H1 (cell line): ENCODE measurements around the gene MTERF2. TPM values are rescaled to one million over a fixed set of nuclear protein-coding genes. Genes with fewer than 3 reads are reported as not detected.

ENCODE experiments used
- CTCF ChIA-PET: fragments of 300-600 bp; sonication (Branson Sonifier 250); formaldehyde crosslinking; loops from one replicate; lab custom pipeline; 2021; ENCODE audit not compliant: partially characterized antibody; lab: Charles Lee
- POLR2A ChIA-PET: fragments of 300-600 bp; sonication (Branson Sonifier 250); formaldehyde crosslinking; loops from one replicate; lab custom pipeline; 2021; ENCODE audit warnings: inconsistent platforms; ENCODE audit not compliant: partially characterized antibody; lab: Charles Lee
- DNase-seq, 2 experiments: peaks; one replicate each; pipeline versions ENCODE4 v3.0.0 to v3.0.0-alpha.2; 2010 to 2022; ENCODE audit warnings: low spot score in 2 of 2, low read depth in 1 of 2, mixed read lengths in 1 of 2
- FAIRE-seq: peaks from 2 replicates; lab custom pipeline; 2011; peaks lifted over from hg19 to GRCh38; lab: Jason Lieb, UNC
- H2AFZ ChIP-seq: 2 replicates; pipeline ENCODE4 v1.8.1; 2012; ENCODE audit warnings: low read length, inconsistent platforms
- H2AK5ac ChIP-seq: 2 replicates; pipeline ENCODE4 v1.6.1; 2013; ENCODE audit warnings: low read depth, low read length
- H2BK120ac ChIP-seq: replicated peaks from 2 replicates; pipeline ENCODE3; 2013; ENCODE audit warnings: low read depth, low read length, inconsistent platforms
- H2BK12ac ChIP-seq: 2 replicates; pipeline ENCODE4 v1.6.1; 2013; ENCODE audit warnings: low read depth, low read length
- H2BK15ac ChIP-seq: 2 replicates; pipeline ENCODE4 v1.6.1; 2013; ENCODE audit warnings: low read length
- H2BK20ac ChIP-seq: 2 replicates; pipeline ENCODE4 v1.6.1; 2013; ENCODE audit warnings: low read length
- H2BK5ac ChIP-seq: 2 replicates; pipeline ENCODE4 v1.6.1; 2013; ENCODE audit warnings: low read depth, low read length
- H3K14ac ChIP-seq: 2 replicates; pipeline ENCODE4 v1.6.1; 2013; ENCODE audit warnings: inconsistent platforms; ENCODE audit not compliant: insufficient read length
- H3K18ac ChIP-seq: 2 replicates; pipeline ENCODE4 v1.6.1; 2013; ENCODE audit warnings: low read length; ENCODE audit errors: extremely low read depth
- H3K23ac ChIP-seq: 2 replicates; pipeline ENCODE4 v1.6.1; 2013; ENCODE audit warnings: inconsistent platforms; ENCODE audit not compliant: insufficient read length
- H3K23me2 ChIP-seq: 2 replicates; pipeline ENCODE4 v1.6.1; 2013; ENCODE audit warnings: low read depth, low read length
- H3K27ac ChIP-seq: 2 replicates; pipeline ENCODE4 v1.6.1; 2011; ENCODE audit warnings: low read depth, low read length, inconsistent platforms
- H3K27me3 ChIP-seq, 4 experiments: replicated peaks in 1 of 4; 1 replicate in 1 of 4; 2 replicates in 3 of 4; pipeline versions ENCODE4 v1.6.1 to v1.8.1; 2011 to 2013; ENCODE audit warnings: low read length in 3 of 4, mild to moderate bottlenecking in 3 of 4, inconsistent platforms in 2 of 4, mixed read lengths in 2 of 4, moderate library complexity in 1 of 4; ENCODE audit not compliant: control insufficient read depth in 3 of 4, insufficient read depth in 3 of 4; ENCODE audit errors: extremely low read depth in 1 of 4
- H3K36me3 ChIP-seq, 4 experiments: 2 replicates each; pipeline versions ENCODE4 v1.6.1 to v1.8.1; 2011 to 2013; ENCODE audit warnings: mild to moderate bottlenecking in 4 of 4, low read length in 3 of 4, moderate library complexity in 2 of 4, control low read depth in 1 of 4, inconsistent platforms in 1 of 4; ENCODE audit not compliant: insufficient read depth in 4 of 4, control insufficient read depth in 2 of 4
- H3K4ac ChIP-seq: replicated peaks from 2 replicates; pipeline ENCODE3; 2013; ENCODE audit warnings: low read length, low read depth, mixed read lengths, inconsistent platforms; ENCODE audit not compliant: insufficient read length
- H3K4me1 ChIP-seq, 4 experiments: replicated peaks in 1 of 4; 1 replicate in 1 of 4; 2 replicates in 3 of 4; pipeline versions ENCODE4 v1.6.1 to v1.8.1; 2011 to 2013; ENCODE audit warnings: low read length in 3 of 4, inconsistent platforms in 2 of 4, mixed read lengths in 1 of 4; ENCODE audit not compliant: insufficient read depth in 4 of 4, control insufficient read depth in 3 of 4
- H3K4me2 ChIP-seq, 2 experiments: 2 replicates each; pipeline versions ENCODE4 v1.6.1 to v1.8.1; 2011 to 2013; ENCODE audit warnings: low read depth in 2 of 2, low read length in 2 of 2, control low read depth in 1 of 2, inconsistent platforms in 1 of 2, mild to moderate bottlenecking in 1 of 2; ENCODE audit not compliant: insufficient read depth in 1 of 2
- H3K4me3 ChIP-seq, 4 experiments: fragments of 200-600, 300-600 bp in 1 of 4; sonication (generic), shearing (Covaris generic), sonication (Bioruptor Twin) in 1 of 4; 2 replicates each; pipeline versions ENCODE4 v1.5.1 to v1.8.1; 2011 to 2016; ENCODE audit warnings: low read length in 4 of 4, low read depth in 3 of 4, control low read depth in 2 of 4, inconsistent platforms in 2 of 4, mild to moderate bottlenecking in 2 of 4, mixed read lengths in 1 of 4, moderate library complexity in 1 of 4; ENCODE audit not compliant: insufficient read depth in 2 of 4; ENCODE audit errors: extremely low read depth in 1 of 4
- H3K56ac ChIP-seq: replicated peaks from 2 replicates; pipeline ENCODE3; 2013; ENCODE audit warnings: low read depth, mild to moderate bottlenecking, mixed read lengths, low read length, inconsistent platforms; ENCODE audit not compliant: insufficient read length
- H3K79me1 ChIP-seq: 2 replicates; pipeline ENCODE4 v1.6.1; 2013; ENCODE audit warnings: low read depth, low read length, control low read depth
- H3K79me2 ChIP-seq, 2 experiments: 2 replicates each; pipeline versions ENCODE4 v1.6.1 to v1.8.1; 2012 to 2013; ENCODE audit warnings: low read length in 2 of 2, mild to moderate bottlenecking in 2 of 2, inconsistent platforms in 1 of 2; ENCODE audit not compliant: insufficient read depth in 2 of 2, control insufficient read depth in 1 of 2
- H3K9ac ChIP-seq, 4 experiments: replicated peaks in 1 of 4; 1 replicate in 1 of 4; 2 replicates in 3 of 4; pipeline versions ENCODE4 v1.6.1 to v1.8.1; 2011 to 2013; ENCODE audit warnings: low read depth in 3 of 4, low read length in 3 of 4, control low read depth in 2 of 4, mild to moderate bottlenecking in 2 of 4, moderate library complexity in 2 of 4, inconsistent platforms in 1 of 4; ENCODE audit errors: extremely low read depth in 1 of 4
- H3K9me3 ChIP-seq, 2 experiments: 2 replicates each; pipeline versions ENCODE4 v1.6.1 to v1.8.1; 2012 to 2013; ENCODE audit warnings: mild to moderate bottlenecking in 2 of 2, moderate library complexity in 2 of 2, control low read depth in 1 of 2, inconsistent platforms in 1 of 2, low read depth in 1 of 2, low read length in 1 of 2, mixed read lengths in 1 of 2; ENCODE audit not compliant: insufficient read depth in 2 of 2
- H4K20me1 ChIP-seq, 2 experiments: replicated peaks in 1 of 2; 2 replicates each; pipeline versions ENCODE3 to v1.8.1; 2011 to 2013; ENCODE audit warnings: inconsistent platforms in 2 of 2, low read length in 2 of 2, mild to moderate bottlenecking in 1 of 2; ENCODE audit not compliant: insufficient read depth in 2 of 2, control insufficient read depth in 1 of 2
- H4K5ac ChIP-seq: 2 replicates; pipeline ENCODE4 v1.6.1; 2013; ENCODE audit warnings: low read length, low read depth, mixed read lengths, inconsistent platforms; ENCODE audit not compliant: insufficient read length
- H4K8ac ChIP-seq: 2 replicates; pipeline ENCODE4 v1.8.0; 2013; ENCODE audit warnings: mild to moderate bottlenecking, moderate library complexity, low read length, inconsistent platforms; ENCODE audit not compliant: insufficient read depth; ENCODE audit errors: extremely low read depth
- H4K91ac ChIP-seq: replicated peaks from 2 replicates; pipeline ENCODE3; 2013; ENCODE audit warnings: low read length, mixed read lengths, inconsistent platforms; ENCODE audit not compliant: insufficient read length
- ASH2L ChIP-seq: fragments of 200-600, 300-600 bp; sonication (generic); IDR thresholded peaks from one replicate; pipeline ENCODE4 v1.7.1; 2017; ENCODE audit warnings: low read length
- CBX5 ChIP-seq: fragments of 300-800, 300-1000 bp; sonication (generic); IDR thresholded peaks from 2 replicates; pipeline ENCODE4 v1.7.1; 2016; ENCODE audit warnings: antibody characterized with exemption, low read length, low read depth
- CHD2 ChIP-seq: IDR thresholded peaks from 2 replicates; pipeline ENCODE4 v1.6.1; 2012; ENCODE audit warnings: low read length, improper control_type of control experiment
- EP300 ChIP-seq, 2 experiments: IDR thresholded peaks; 1 replicate in 1 of 2; 2 replicates in 1 of 2; pipeline ENCODE4 v1.6.1; 2011 to 2012; ENCODE audit warnings: low read depth in 2 of 2, low read length in 2 of 2, mild to moderate bottlenecking in 2 of 2, borderline replicate concordance in 1 of 2, inconsistent platforms in 1 of 2, moderate library complexity in 1 of 2
- EZH2 ChIP-seq: fragments of 200-600 bp; sonication (generic); IDR thresholded peaks from 2 replicates; pipeline ENCODE4 v1.7.1; 2012; ENCODE audit warnings: low read depth, mild to moderate bottlenecking, moderate library complexity, low read length, inconsistent platforms; ENCODE audit not compliant: severe bottlenecking
- HDAC6 ChIP-seq: IDR thresholded peaks from one replicate; pipeline ENCODE4 v1.7.1; 2012; ENCODE audit warnings: low read depth, mild to moderate bottlenecking, inconsistent platforms, low read length, moderate library complexity
- JUN ChIP-seq: IDR thresholded peaks from 2 replicates; pipeline ENCODE4 v1.6.1; 2011; ENCODE audit warnings: low read depth, mild to moderate bottlenecking, improper control_type of control experiment, low read length
- JUND ChIP-seq: IDR thresholded peaks from 2 replicates; pipeline ENCODE4 v1.6.1; 2011; ENCODE audit warnings: mild to moderate bottlenecking, improper control_type of control experiment, low read length
- KDM1A ChIP-seq: fragments of 200-600, 300-600 bp; sonication (generic); IDR thresholded peaks from 2 replicates; pipeline ENCODE4 v1.7.1; 2016; ENCODE audit warnings: mild to moderate bottlenecking, low read length, borderline replicate concordance
- KDM4A ChIP-seq: IDR thresholded peaks from one replicate; pipeline ENCODE4 v1.7.1; 2012; ENCODE audit warnings: low read depth, mild to moderate bottlenecking, moderate library complexity, low read length, inconsistent platforms; ENCODE audit not compliant: severe bottlenecking
- POLR2A ChIP-seq, 2 experiments: IDR thresholded peaks; 1 replicate in 1 of 2; 2 replicates in 1 of 2; pipeline ENCODE4 v1.6.1; 2011; ENCODE audit warnings: low read depth in 2 of 2, low read length in 2 of 2, mild to moderate bottlenecking in 2 of 2; ENCODE audit errors: control extremely low read depth in 1 of 2
- POU5F1 ChIP-seq: IDR thresholded peaks from 2 replicates; pipeline ENCODE4 v1.6.1; 2011; ENCODE audit warnings: low read depth, mild to moderate bottlenecking, low read length, moderate library complexity
- SIRT6 ChIP-seq: IDR thresholded peaks from one replicate; pipeline ENCODE4 v1.7.1; 2012; ENCODE audit warnings: low read length, inconsistent platforms
- TAF1 ChIP-seq: IDR thresholded peaks from 2 replicates; pipeline ENCODE4 v1.6.1; 2011; ENCODE audit warnings: mild to moderate bottlenecking, low read depth, low read length
- TEAD4 ChIP-seq: IDR thresholded peaks from 2 replicates; pipeline ENCODE4 v1.6.1; 2012; ENCODE audit warnings: low read depth, low read length, inconsistent platforms, mixed read lengths
- WGBS, 2 experiments: shearing (Covaris generic) in 1 of 2; methylation state at CpG; one replicate each; pipeline versions ENCODE4 v1.1.6 to v1.1.7; 2013 to 2015; ENCODE audit warnings: low lambda C conversion rate in 2 of 2, mixed read lengths in 2 of 2, inconsistent platforms in 1 of 2, low coverage in 1 of 2, missing lambda C conversion rate in 1 of 2; ENCODE audit not compliant: insufficient replicate concordance in 2 of 2, insufficient coverage in 1 of 2, insufficient read length in 1 of 2; ENCODE audit errors: extremely low coverage in 1 of 2, missing lambda C conversion rate in 1 of 2; 5-methylcytosine and 5-hydroxymethylcytosine counted together
- polyA plus RNA-seq, 7 experiments: library from polyadenylated mRNA; depleted of rRNA in 3 of 7; stranded (reverse) in 5 of 7; unstranded in 2 of 7; fragments of >200 nt in 5 of 7; fragments of 200-250 nt in 2 of 7; gene quantifications; 1 replicate in 5 of 7; 2 replicates in 1 of 7; 4 replicates in 1 of 7; pipeline versions ENCODE4 v1.2.1 to v1.2.3, GENCODE V29; 2011 to 2013; ENCODE audit warnings: missing spikeins in 2 of 7, mixed read lengths in 2 of 7
- total RNA-seq: library from RNA; stranded (reverse); fragmentation: NEBNext Ultra II Directional; extraction: Animal tissue kit (Norgen Biotek cat#: 25700); gene quantifications from 2 replicates; pipeline ENCODE4 v1.2.1, GENCODE V29; 2021

MTERF2 gene
- total and polyA plus RNA-seq, 2 of the 8 experiments (the other 6 are each of a cell fraction or from before 2014, with no cell fraction given): 2.8 to 7.1 TPM

GRCh38 chr12:106999446-106999845 is 12.5 kb upstream of the MTERF2 start:
- no peaks in the 10 kb centered on the region for H3K9me3 ChIP-seq
- no peak overlapping the region for H3K14ac ChIP-seq
- no peak overlapping the region for H2BK20ac ChIP-seq
- H4K8ac ChIP-seq: no peak overlapping the region
- no peak overlapping the region for H2AK5ac ChIP-seq
- H4K20me1 ChIP-seq: no peaks in the 10 kb centered on the region
- no peak for FAIRE-seq
- 94% methylated on average over 6 of the region's 6 CpGs; no CpG with 5 or more reads in 1 of the 2 experiments for WGBS, 2 experiments
- H3K23me2 ChIP-seq: no peaks in the 10 kb centered on the region
- H2BK120ac ChIP-seq: no peak overlapping the region
- H3K27ac ChIP-seq: no peak overlapping the region
- no peak overlapping the region for H3K18ac ChIP-seq
- no peak overlapping the region for H3K4me2 ChIP-seq
- no peak overlapping the region for H3K56ac ChIP-seq
- H3K23ac ChIP-seq: no peak overlapping the region
- H3K79me1 ChIP-seq: no peaks in the 10 kb centered on the region
- H4K91ac ChIP-seq: no peak overlapping the region
- H3K4me3 ChIP-seq: no peak overlapping the region
- no peaks in the 10 kb centered on the region for H3K4me1 ChIP-seq
- no peak overlapping the region for H2BK15ac ChIP-seq
- H2AFZ ChIP-seq: no peak overlapping the region
- no peak for DNase-seq
- CTCF ChIA-PET: no interaction called here
- TF ChIP-seq HDAC6 (no peak), SIRT6 (no peak), TAF1 (no peak), EP300 (IDR thresholded peaks at IDR 0.05; ENCODE audit: borderline replicate concordance in 1 of 2, low read depth in 2 of 2, low read length in 2 of 2) (no peak), JUND (no peak), CHD2 (no peak), ASH2L (no peak), EZH2 (no peak), POLR2A (IDR thresholded peaks at IDR 0.05; ENCODE audit: control extremely low read depth in 1 of 2, low read depth in 2 of 2, low read length in 2 of 2) (no peak), POU5F1 (no peak), KDM1A (no peak), CBX5 (no peak), JUN (no peak), TEAD4 (no peak), KDM4A (no peak)
- H2BK5ac ChIP-seq: no peak overlapping the region
- H2BK12ac ChIP-seq: no peak overlapping the region
- no peaks in the 10 kb centered on the region for H3K27me3 ChIP-seq
- H3K4ac ChIP-seq: no peak overlapping the region
- no peaks in the 10 kb centered on the region for H3K79me2 ChIP-seq
- H3K9ac ChIP-seq: no peak overlapping the region
- POLR2A ChIA-PET: no interaction called here
- no peak overlapping the region for H4K5ac ChIP-seq
- peaks cover 0 to 15% (median 3%) of the 10 kb centered on the region in 4 experiments; a peak in 4 of 8 replicates for H3K36me3 ChIP-seq
